Liver (tissue), 3 donors: ENCODE measurements around the gene IL1RAPL2.

ENCODE experiments used
- EGR1 ChIP-seq, 2 donors: IDR thresholded peaks; 2 replicates each; pipeline ENCODE4 v1.6.1; 2016 to 2018; ENCODE audit warnings: antibody characterized with exemption in 2 of 2, low read depth in 2 of 2
- FOXA1 ChIP-seq: IDR thresholded peaks from 2 replicates; pipeline ENCODE4 v1.6.1; 2016; ENCODE audit warnings: antibody characterized with exemption
- GABPA ChIP-seq, 2 donors: IDR thresholded peaks in 1 of 2; conservative IDR thresholded peaks in 1 of 2; 2 replicates each; pipeline ENCODE4 v1.6.1; 2016; ENCODE audit warnings: antibody characterized with exemption in 2 of 2, mild to moderate bottlenecking in 1 of 2, moderate library complexity in 1 of 2
- JUND ChIP-seq, 2 donors: IDR thresholded peaks; 2 replicates each; pipeline ENCODE4 v1.6.1; 2016; ENCODE audit warnings: antibody characterized with exemption in 2 of 2
- RAD21 ChIP-seq, 2 donors: IDR thresholded peaks; 2 replicates each; pipeline ENCODE4 v1.6.1; 2016; ENCODE audit warnings: antibody characterized with exemption in 2 of 2, mild to moderate bottlenecking in 2 of 2
- RXRA ChIP-seq, 2 donors: IDR thresholded peaks; 2 replicates each; pipeline ENCODE4 v1.6.1; 2017 to 2018; ENCODE audit warnings: antibody characterized with exemption in 2 of 2, mild to moderate bottlenecking in 1 of 2
- SP1 ChIP-seq: IDR thresholded peaks from 2 replicates; pipeline ENCODE4 v1.6.1; 2018; ENCODE audit warnings: antibody characterized with exemption, mild to moderate bottlenecking
- TAF1 ChIP-seq: conservative IDR thresholded peaks from 2 replicates; pipeline ENCODE4 v1.6.1; 2016; ENCODE audit warnings: antibody characterized with exemption, mild to moderate bottlenecking
- YY1 ChIP-seq: IDR thresholded peaks from 2 replicates; pipeline ENCODE4 v1.6.1; 2016; ENCODE audit warnings: antibody characterized with exemption, mild to moderate bottlenecking
- ZBTB33 ChIP-seq: IDR thresholded peaks from 2 replicates; pipeline ENCODE4 v1.6.1; 2016; ENCODE audit warnings: antibody characterized with exemption
- TF ChIP-seq, protein P1 (sequence below): fragments of 150-350 bp; IDR thresholded peaks from 2 replicates; pipeline ENCODE4 v1.5.1; 2017; ENCODE audit warnings: improper control_type of control experiment, low read depth, low read length; ENCODE audit not compliant: missing input control
- TF ChIP-seq, protein P2 (sequence below): IDR thresholded peaks from 2 replicates; pipeline ENCODE4 v1.6.1; 2016; ENCODE audit warnings: antibody characterized with exemption, mild to moderate bottlenecking
- TF ChIP-seq, protein P3 (sequence below): IDR thresholded peaks from 2 replicates; pipeline ENCODE4 v1.6.1; 2016; ENCODE audit warnings: antibody characterized with exemption
- donor health status: healthy.
- donor health status: healthy.

DNA sequence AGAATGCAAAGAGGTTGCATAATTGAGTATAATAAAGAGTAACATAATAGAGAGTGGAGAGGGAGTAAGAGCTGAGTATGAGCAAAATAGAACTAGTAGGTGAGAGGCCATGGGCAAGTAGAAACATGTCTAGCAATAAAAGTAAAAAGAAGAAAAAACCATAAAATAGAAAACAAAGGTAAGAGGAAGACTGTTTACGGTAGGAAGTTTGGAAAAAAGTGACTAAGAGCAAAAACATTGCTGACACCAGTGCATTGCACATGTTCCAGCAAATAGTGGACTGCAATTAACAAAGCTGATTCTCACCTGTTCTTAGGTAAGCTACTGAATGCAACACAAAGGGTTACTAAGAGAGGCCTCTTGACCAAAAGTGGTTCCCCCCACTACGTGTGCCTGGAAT lies 451.6 kb downstream of the IL1RAPL2 start:
- TF ChIP-seq, protein P1, sequence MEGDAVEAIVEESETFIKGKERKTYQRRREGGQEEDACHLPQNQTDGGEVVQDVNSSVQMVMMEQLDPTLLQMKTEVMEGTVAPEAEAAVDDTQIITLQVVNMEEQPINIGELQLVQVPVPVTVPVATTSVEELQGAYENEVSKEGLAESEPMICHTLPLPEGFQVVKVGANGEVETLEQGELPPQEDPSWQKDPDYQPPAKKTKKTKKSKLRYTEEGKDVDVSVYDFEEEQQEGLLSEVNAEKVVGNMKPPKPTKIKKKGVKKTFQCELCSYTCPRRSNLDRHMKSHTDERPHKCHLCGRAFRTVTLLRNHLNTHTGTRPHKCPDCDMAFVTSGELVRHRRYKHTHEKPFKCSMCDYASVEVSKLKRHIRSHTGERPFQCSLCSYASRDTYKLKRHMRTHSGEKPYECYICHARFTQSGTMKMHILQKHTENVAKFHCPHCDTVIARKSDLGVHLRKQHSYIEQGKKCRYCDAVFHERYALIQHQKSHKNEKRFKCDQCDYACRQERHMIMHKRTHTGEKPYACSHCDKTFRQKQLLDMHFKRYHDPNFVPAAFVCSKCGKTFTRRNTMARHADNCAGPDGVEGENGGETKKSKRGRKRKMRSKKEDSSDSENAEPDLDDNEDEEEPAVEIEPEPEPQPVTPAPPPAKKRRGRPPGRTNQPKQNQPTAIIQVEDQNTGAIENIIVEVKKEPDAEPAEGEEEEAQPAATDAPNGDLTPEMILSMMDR, result no peak
- TF ChIP-seq SP1 (no peak), YY1 (no peak), GABPA (IDR thresholded peaks at IDR 0.05 in 1 of 2, conservative IDR thresholded peaks at IDR 0.05 in 1 of 2) (no peak), EGR1 (IDR thresholded peaks at IDR 0.05; ENCODE audit: low read depth in 2 of 2) (no peak), TAF1 (no peak), RAD21 (IDR thresholded peaks at IDR 0.05) (no peak), JUND (IDR thresholded peaks at IDR 0.05) (no peak), RXRA (IDR thresholded peaks at IDR 0.05) (no peak), ZBTB33 (no peak), FOXA1 (no peak)
- TF ChIP-seq, protein P2, sequence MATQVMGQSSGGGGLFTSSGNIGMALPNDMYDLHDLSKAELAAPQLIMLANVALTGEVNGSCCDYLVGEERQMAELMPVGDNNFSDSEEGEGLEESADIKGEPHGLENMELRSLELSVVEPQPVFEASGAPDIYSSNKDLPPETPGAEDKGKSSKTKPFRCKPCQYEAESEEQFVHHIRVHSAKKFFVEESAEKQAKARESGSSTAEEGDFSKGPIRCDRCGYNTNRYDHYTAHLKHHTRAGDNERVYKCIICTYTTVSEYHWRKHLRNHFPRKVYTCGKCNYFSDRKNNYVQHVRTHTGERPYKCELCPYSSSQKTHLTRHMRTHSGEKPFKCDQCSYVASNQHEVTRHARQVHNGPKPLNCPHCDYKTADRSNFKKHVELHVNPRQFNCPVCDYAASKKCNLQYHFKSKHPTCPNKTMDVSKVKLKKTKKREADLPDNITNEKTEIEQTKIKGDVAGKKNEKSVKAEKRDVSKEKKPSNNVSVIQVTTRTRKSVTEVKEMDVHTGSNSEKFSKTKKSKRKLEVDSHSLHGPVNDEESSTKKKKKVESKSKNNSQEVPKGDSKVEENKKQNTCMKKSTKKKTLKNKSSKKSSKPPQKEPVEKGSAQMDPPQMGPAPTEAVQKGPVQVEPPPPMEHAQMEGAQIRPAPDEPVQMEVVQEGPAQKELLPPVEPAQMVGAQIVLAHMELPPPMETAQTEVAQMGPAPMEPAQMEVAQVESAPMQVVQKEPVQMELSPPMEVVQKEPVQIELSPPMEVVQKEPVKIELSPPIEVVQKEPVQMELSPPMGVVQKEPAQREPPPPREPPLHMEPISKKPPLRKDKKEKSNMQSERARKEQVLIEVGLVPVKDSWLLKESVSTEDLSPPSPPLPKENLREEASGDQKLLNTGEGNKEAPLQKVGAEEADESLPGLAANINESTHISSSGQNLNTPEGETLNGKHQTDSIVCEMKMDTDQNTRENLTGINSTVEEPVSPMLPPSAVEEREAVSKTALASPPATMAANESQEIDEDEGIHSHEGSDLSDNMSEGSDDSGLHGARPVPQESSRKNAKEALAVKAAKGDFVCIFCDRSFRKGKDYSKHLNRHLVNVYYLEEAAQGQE, result no peak
- TF ChIP-seq, protein P3, sequence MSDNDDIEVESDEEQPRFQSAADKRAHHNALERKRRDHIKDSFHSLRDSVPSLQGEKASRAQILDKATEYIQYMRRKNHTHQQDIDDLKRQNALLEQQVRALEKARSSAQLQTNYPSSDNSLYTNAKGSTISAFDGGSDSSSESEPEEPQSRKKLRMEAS, result no peak
